Smooth muscle cell (in vitro differentiated cells): Measurements from ENCODE around the gene SLC16A9. TPM values are rescaled to one million over a fixed set of nuclear protein-coding genes. Genes with fewer than 3 reads are reported as not detected.

ENCODE experiments used
- DNase-seq: peaks from one replicate; lab custom pipeline; 2025; ENCODE audit not compliant: unreplicated experiment; lab: John Stamatoyannopoulos, UW
- H2AFZ ChIP-seq: fragments of 200-600 bp; sonication (generic); 2 replicates; pipeline ENCODE4 v1.6.0; 2016; ENCODE audit warnings: antibody characterized with exemption, low read depth, mild to moderate bottlenecking
- H3F3A ChIP-seq: fragments of 200-600 bp; sonication (generic); 2 replicates; pipeline ENCODE4 v1.6.0; 2017; ENCODE audit warnings: antibody characterized with exemption, low read depth
- H3K27ac ChIP-seq: fragments of 200-600 bp; sonication (generic); 2 replicates; pipeline ENCODE4 v1.5.1; 2016; ENCODE audit warnings: low read depth, mild to moderate bottlenecking
- H3K27me3 ChIP-seq: fragments of 200-600 bp; sonication (generic); 2 replicates; pipeline ENCODE4 v1.6.1; 2016; ENCODE audit warnings: low read depth, mild to moderate bottlenecking
- H3K36me3 ChIP-seq: fragments of 200-600 bp; sonication (generic); 2 replicates; pipeline ENCODE4 v1.5.1; 2016; ENCODE audit warnings: low read depth
- H3K4me1 ChIP-seq: fragments of 200-600 bp; sonication (generic); 2 replicates; pipeline ENCODE4 v1.5.1; 2016; ENCODE audit warnings: low read depth
- H3K4me2 ChIP-seq: fragments of 200-600 bp; sonication (generic); 2 replicates; pipeline ENCODE4 v1.6.0; 2016; ENCODE audit warnings: mild to moderate bottlenecking
- H3K4me3 ChIP-seq: fragments of 200-600 bp; sonication (generic); 2 replicates; pipeline ENCODE4 v1.5.1; 2016; ENCODE audit warnings: mild to moderate bottlenecking
- H3K79me2 ChIP-seq: fragments of 200-600 bp; sonication (generic); 2 replicates; pipeline ENCODE4 v1.6.0; 2016; ENCODE audit warnings: low read depth, mild to moderate bottlenecking
- H3K9ac ChIP-seq: fragments of 200-600 bp; sonication (generic); 2 replicates; pipeline ENCODE4 v1.6.0; 2016; ENCODE audit warnings: low read depth
- H3K9me3 ChIP-seq: fragments of 200-600 bp; sonication (generic); replicated peaks from 2 replicates; pipeline ENCODE4 v1.5.1; 2016; ENCODE audit warnings: low read depth
- H4K20me1 ChIP-seq: fragments of 200-600 bp; sonication (generic); 2 replicates; pipeline ENCODE4 v1.6.0; 2016; ENCODE audit warnings: low read depth
- WGBS: methylation state at CpG from one replicate; pipeline ENCODE4 v1.1.7; 2016; ENCODE audit warnings: low lambda C conversion rate; 5-methylcytosine and 5-hydroxymethylcytosine counted together
- polyA plus RNA-seq: library from polyadenylated mRNA; unstranded; fragments of >200 nt; fragmentation: Nextera tagmentation; extraction: Ambion mirVana; gene quantifications from 2 replicates; pipeline ENCODE4 v1.2.1, GENCODE V29; 2016
- total RNA-seq: library from RNA; depleted of rRNA; stranded (reverse); fragments of >200 nt; gene quantifications from 2 replicates; pipeline ENCODE4 v1.2.3, GENCODE V29; 2014
- TF ChIP-seq, protein P1 (sequence below): fragments of 200-600 bp; sonication (generic); IDR thresholded peaks from 2 replicates; pipeline ENCODE4 v1.5.1; 2017; ENCODE audit warnings: borderline replicate concordance, mild to moderate bottlenecking, antibody characterized with exemption; ENCODE audit not compliant: insufficient read depth, poor library complexity, severe bottlenecking

The SLC16A9 gene
- total and polyA plus RNA-seq, 2 experiments from 2014 or later: 0.90 to 2.1 TPM

- 88% methylated on average over 5 of the region's 5 CpGs for WGBS
- Histone ChIP-seq H3K36me3 (no peaks in the 10 kb centered on the region), H3K4me2 (no peak overlapping the region), H3K9ac (no peak overlapping the region), H3K79me2 (no peaks in the 10 kb centered on the region), H3K27me3 (no peaks in the 10 kb centered on the region), H3K27ac (no peak overlapping the region), H3K4me3 (no peak overlapping the region), H2AFZ (no peak overlapping the region), H4K20me1 (no peaks in the 10 kb centered on the region), H3F3A (no peaks in the 10 kb centered on the region), H3K9me3 (no peaks in the 10 kb centered on the region), H3K4me1 (no peaks in the 10 kb centered on the region)
- no peak for DNase-seq
- TF ChIP-seq, protein P1, sequence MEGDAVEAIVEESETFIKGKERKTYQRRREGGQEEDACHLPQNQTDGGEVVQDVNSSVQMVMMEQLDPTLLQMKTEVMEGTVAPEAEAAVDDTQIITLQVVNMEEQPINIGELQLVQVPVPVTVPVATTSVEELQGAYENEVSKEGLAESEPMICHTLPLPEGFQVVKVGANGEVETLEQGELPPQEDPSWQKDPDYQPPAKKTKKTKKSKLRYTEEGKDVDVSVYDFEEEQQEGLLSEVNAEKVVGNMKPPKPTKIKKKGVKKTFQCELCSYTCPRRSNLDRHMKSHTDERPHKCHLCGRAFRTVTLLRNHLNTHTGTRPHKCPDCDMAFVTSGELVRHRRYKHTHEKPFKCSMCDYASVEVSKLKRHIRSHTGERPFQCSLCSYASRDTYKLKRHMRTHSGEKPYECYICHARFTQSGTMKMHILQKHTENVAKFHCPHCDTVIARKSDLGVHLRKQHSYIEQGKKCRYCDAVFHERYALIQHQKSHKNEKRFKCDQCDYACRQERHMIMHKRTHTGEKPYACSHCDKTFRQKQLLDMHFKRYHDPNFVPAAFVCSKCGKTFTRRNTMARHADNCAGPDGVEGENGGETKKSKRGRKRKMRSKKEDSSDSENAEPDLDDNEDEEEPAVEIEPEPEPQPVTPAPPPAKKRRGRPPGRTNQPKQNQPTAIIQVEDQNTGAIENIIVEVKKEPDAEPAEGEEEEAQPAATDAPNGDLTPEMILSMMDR: no peak
These were observed 32.3 kb downstream of the SLC16A9 start for GRCh38 chr10:59677253-59677831.

GRCh38 chr10:59675812-59676211, 33.8 kb downstream of the SLC16A9 start:
- 72% methylated on average over 2 of the region's 2 CpGs for WGBS
- Histone ChIP-seq H3K79me2 (no peaks in the 10 kb centered on the region), H3F3A (no peaks in the 10 kb centered on the region), H3K9me3 (no peaks in the 10 kb centered on the region), H4K20me1 (no peaks in the 10 kb centered on the region), H3K4me2 (no peak overlapping the region), H3K27ac (no peak overlapping the region), H3K4me3 (no peak overlapping the region), H3K9ac (no peak overlapping the region), H2AFZ (no peak overlapping the region), H3K27me3 (no peaks in the 10 kb centered on the region), H3K4me1 (no peaks in the 10 kb centered on the region), H3K36me3 (no peaks in the 10 kb centered on the region)
- no peak for DNase-seq
- TF ChIP-seq, protein P1: peak; percentile 23

- Histone ChIP-seq H4K20me1 (no peaks in the 10 kb centered on the region), H3F3A (no peaks in the 10 kb centered on the region), H3K4me1 (no peaks in the 10 kb centered on the region), H3K27me3 (no peaks in the 10 kb centered on the region), H3K27ac (peak overlapping the region; percentile 39), H3K36me3 (no peaks in the 10 kb centered on the region), H3K79me2 (no peaks in the 10 kb centered on the region), H3K4me3 (no peak overlapping the region), H3K9ac (no peak overlapping the region), H2AFZ (peak overlapping the region; percentile 34), H3K9me3 (no peaks in the 10 kb centered on the region), H3K4me2 (peak overlapping the region; percentile 3)
- 55% methylated on average over 1 of the region's 1 CpG for WGBS
- DNase-seq: no peak
- TF ChIP-seq, protein P1: no peak
These were observed 35.3 kb downstream of the SLC16A9 start for GRCh38 chr10:59674215-59674836.
